Neural progenitor cell (in vitro differentiated cells): ENCODE results near the gene HSBP1L1. TPM values are rescaled to one million over a fixed set of nuclear protein-coding genes. Genes with fewer than 3 reads are reported as not detected.

Source experiments
- DNase-seq: peaks from one replicate; pipeline ENCODE4 v3.0.0-alpha.2; 2016; ENCODE audit warnings: low spot score
- H2AFZ ChIP-seq: fragments of 200-600 bp; sonication (generic); replicated peaks from 2 replicates; pipeline ENCODE4 v1.6.1; 2016; ENCODE audit warnings: antibody characterized with exemption
- H3F3A ChIP-seq: fragments of 200-600 bp; sonication (generic); 2 replicates; pipeline ENCODE4 v1.6.1; 2016; ENCODE audit warnings: antibody characterized with exemption, low read depth
- H3K27ac ChIP-seq: fragments of 200-600 bp; sonication (generic); 2 replicates; pipeline ENCODE4 v1.5.1; 2016; ENCODE audit warnings: mild to moderate bottlenecking
- H3K27me3 ChIP-seq: fragments of 200-600 bp; sonication (generic); 2 replicates; pipeline ENCODE4 v1.6.1; 2016; ENCODE audit warnings: mild to moderate bottlenecking, moderate library complexity
- H3K36me3 ChIP-seq: fragments of 200-600 bp; sonication (generic); 2 replicates; pipeline ENCODE4 v1.5.1; 2016
- H3K4me1 ChIP-seq: fragments of 200-600 bp; sonication (generic); 2 replicates; pipeline ENCODE4 v1.6.1; 2016; ENCODE audit warnings: mixed run types
- H3K4me2 ChIP-seq: fragments of 200-600 bp; sonication (generic); 2 replicates; pipeline ENCODE4 v1.6.1; 2016
- H3K4me3 ChIP-seq: fragments of 200-600 bp; sonication (generic); 2 replicates; pipeline ENCODE4 v1.5.1; 2016
- H3K79me2 ChIP-seq: fragments of 200-600 bp; sonication (generic); 2 replicates; pipeline ENCODE4 v1.6.1; 2016; ENCODE audit warnings: low read depth
- H3K9ac ChIP-seq: fragments of 200-600 bp; sonication (generic); 2 replicates; pipeline ENCODE4 v1.6.1; 2016
- H3K9me3 ChIP-seq: fragments of 200-600 bp; sonication (generic); 2 replicates; pipeline ENCODE4 v1.5.1; 2016; ENCODE audit warnings: low read depth
- H4K20me1 ChIP-seq: fragments of 200-600 bp; sonication (generic); 2 replicates; pipeline ENCODE4 v1.6.1; 2016; ENCODE audit warnings: low read depth
- H3K27ac Mint-ChIP-seq: 3 replicates; pipeline ENCODE4 v1.8.0; 2021; ENCODE audit warnings: mixed read lengths
- H3K27me3 Mint-ChIP-seq: 2 replicates; pipeline ENCODE4 v1.8.0; 2022; ENCODE audit warnings: low read depth, mild to moderate bottlenecking, inconsistent platforms, moderate library complexity, mixed read lengths; ENCODE audit not compliant: insufficient read depth
- H3K36me3 Mint-ChIP-seq: 3 replicates; pipeline ENCODE4 v1.8.0; 2021; ENCODE audit warnings: mixed read lengths
- H3K4me1 Mint-ChIP-seq: 3 replicates; pipeline ENCODE4 v1.8.0; 2021; ENCODE audit warnings: mixed read lengths
- H3K4me3 Mint-ChIP-seq: 3 replicates; pipeline ENCODE4 v1.8.0; 2021; ENCODE audit warnings: mild to moderate bottlenecking, moderate library complexity, mixed read lengths
- H3K9me3 Mint-ChIP-seq: 3 replicates; pipeline ENCODE4 v1.8.0; 2020; ENCODE audit warnings: mixed read lengths
- EZH2 ChIP-seq: fragments of 200-600 bp; sonication (generic); IDR thresholded peaks from 2 replicates; pipeline ENCODE4 v1.6.1; 2017; ENCODE audit warnings: antibody characterized with exemption, mild to moderate bottlenecking, moderate library complexity
- EZH2phosphoT487 ChIP-seq: fragments of 200-600 bp; sonication (generic); IDR thresholded peaks from 2 replicates; pipeline ENCODE4 v1.6.1; 2017; ENCODE audit warnings: antibody characterized with exemption
- total RNA-seq: library from RNA; depleted of rRNA; stranded (reverse); fragments of >200 nt; gene quantifications from 2 replicates; pipeline ENCODE4 v1.2.3, GENCODE V29; 2015; ENCODE audit warnings: low replicate concordance
- TF ChIP-seq, protein P1 (sequence below): fragments of 200-600 bp; sonication (generic); IDR thresholded peaks from 2 replicates; pipeline ENCODE4 v1.5.1; 2017; ENCODE audit warnings: antibody characterized with exemption, mild to moderate bottlenecking

Gene HSBP1L1
- total RNA-seq, 1 donor from 2014 or later, result not detected

DNA sequence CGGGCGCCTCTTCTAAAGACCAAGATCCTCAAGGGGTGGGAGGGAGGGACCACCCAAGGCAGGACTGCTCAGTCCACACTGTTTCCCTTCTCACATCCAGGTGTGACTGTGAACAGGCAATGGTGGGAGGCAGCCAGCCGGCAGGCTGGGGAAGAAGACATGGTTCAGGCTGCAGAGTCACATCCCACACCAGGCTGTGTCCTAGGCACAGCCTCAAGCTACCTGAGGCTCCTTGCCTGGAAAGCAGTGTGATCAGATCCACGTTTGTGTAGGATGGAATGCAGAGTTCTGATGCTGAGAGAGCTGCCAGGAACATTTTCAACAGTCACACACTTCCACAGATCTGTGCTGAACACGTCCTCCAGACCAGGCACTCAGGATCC lies 29.4 kb upstream of the HSBP1L1 start:
- Histone ChIP-seq H3K9me3 (peaks cover 17% of the 10 kb centered on the region), H3F3A (no peaks in the 10 kb centered on the region), H2AFZ (no peak overlapping the region), H3K27ac (no peak overlapping the region), H4K20me1 (no peaks in the 10 kb centered on the region), H3K79me2 (no peaks in the 10 kb centered on the region), H3K4me3 (no peak overlapping the region), H3K36me3 (no peaks in the 10 kb centered on the region), H3K4me2 (no peak overlapping the region), H3K27me3 (no peaks in the 10 kb centered on the region), H3K9ac (no peak overlapping the region), H3K4me1 (no peaks in the 10 kb centered on the region)
- TF ChIP-seq EZH2phosphoT487 (no peak), EZH2 (no peak)
- TF ChIP-seq, protein P1, sequence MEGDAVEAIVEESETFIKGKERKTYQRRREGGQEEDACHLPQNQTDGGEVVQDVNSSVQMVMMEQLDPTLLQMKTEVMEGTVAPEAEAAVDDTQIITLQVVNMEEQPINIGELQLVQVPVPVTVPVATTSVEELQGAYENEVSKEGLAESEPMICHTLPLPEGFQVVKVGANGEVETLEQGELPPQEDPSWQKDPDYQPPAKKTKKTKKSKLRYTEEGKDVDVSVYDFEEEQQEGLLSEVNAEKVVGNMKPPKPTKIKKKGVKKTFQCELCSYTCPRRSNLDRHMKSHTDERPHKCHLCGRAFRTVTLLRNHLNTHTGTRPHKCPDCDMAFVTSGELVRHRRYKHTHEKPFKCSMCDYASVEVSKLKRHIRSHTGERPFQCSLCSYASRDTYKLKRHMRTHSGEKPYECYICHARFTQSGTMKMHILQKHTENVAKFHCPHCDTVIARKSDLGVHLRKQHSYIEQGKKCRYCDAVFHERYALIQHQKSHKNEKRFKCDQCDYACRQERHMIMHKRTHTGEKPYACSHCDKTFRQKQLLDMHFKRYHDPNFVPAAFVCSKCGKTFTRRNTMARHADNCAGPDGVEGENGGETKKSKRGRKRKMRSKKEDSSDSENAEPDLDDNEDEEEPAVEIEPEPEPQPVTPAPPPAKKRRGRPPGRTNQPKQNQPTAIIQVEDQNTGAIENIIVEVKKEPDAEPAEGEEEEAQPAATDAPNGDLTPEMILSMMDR, result no peak
- Mint-ChIP-seq H3K27ac (no peak overlapping the region), H3K4me1 (no peaks in the 10 kb centered on the region), H3K36me3 (peaks cover 76% of the 10 kb centered on the region), H3K9me3 (peaks cover 73% of the 10 kb centered on the region), H3K4me3 (no peak overlapping the region), H3K27me3 (peaks cover 7% of the 10 kb centered on the region)
- DNase-seq, result no peak

DNA sequence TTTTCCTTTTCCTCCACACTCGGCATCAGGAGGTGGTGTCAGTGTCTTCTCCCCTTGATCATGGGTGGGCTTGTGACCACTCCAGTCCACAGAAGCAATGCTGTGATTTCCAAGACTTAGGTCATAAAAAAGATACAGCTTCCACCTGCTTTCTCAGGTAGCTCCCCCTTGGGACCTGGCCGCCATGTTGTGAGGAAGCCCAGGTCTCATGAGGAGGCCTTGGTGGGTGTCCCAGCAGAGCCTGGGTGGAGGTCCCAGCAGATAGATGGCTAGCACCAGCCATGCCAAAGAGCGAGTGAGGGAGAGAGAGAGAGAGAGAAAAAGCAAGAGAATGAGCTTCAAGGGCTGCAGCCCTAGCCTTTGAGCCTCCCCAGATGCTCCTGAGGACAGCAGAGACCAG lies 28.9 kb upstream of the HSBP1L1 start:
- peaks cover 8% of the 10 kb centered on the region for H3K27me3 Mint-ChIP-seq
- Histone ChIP-seq H3K4me3 (no peak overlapping the region), H3K4me1 (no peaks in the 10 kb centered on the region), H2AFZ (no peak overlapping the region), H3K27me3 (no peaks in the 10 kb centered on the region), H3F3A (no peaks in the 10 kb centered on the region), H4K20me1 (no peaks in the 10 kb centered on the region), H3K36me3 (no peaks in the 10 kb centered on the region), H3K79me2 (no peaks in the 10 kb centered on the region), H3K9me3 (peaks cover 13% of the 10 kb centered on the region), H3K4me2 (no peak overlapping the region), H3K9ac (no peak overlapping the region), H3K27ac (no peak overlapping the region)
- no peak overlapping the region for H3K4me3 Mint-ChIP-seq
- TF ChIP-seq EZH2phosphoT487 (no peak), EZH2 (no peak)
- TF ChIP-seq, protein P1, result no peak
- no peak for DNase-seq
- no peaks in the 10 kb centered on the region for H3K4me1 Mint-ChIP-seq
- no peak overlapping the region for H3K27ac Mint-ChIP-seq
- peaks cover 75% of the 10 kb centered on the region for H3K36me3 Mint-ChIP-seq
- peaks cover 69% of the 10 kb centered on the region for H3K9me3 Mint-ChIP-seq

DNA sequence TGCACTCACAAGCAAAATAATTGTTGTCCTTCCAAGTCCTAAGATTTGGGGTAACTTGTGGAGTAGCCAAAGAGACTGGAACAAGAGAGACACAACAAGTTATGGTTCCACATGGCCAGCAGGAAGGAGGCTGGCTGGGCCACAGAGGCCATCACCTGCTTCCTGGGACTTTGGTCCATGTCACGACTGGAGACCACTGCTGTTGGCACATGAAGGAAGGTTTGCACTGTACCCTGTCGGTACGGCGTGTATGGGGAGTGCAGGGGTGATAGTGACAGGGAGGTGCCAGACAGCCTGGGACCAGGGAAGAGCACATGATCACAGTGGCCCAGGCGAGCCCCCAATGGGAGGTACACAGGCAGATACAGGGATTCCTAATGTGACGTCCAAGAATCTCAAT lies 28.5 kb upstream of the HSBP1L1 start:
- no peak overlapping the region for H3K4me3 Mint-ChIP-seq
- Histone ChIP-seq H4K20me1 (no peaks in the 10 kb centered on the region), H3K27ac (no peak overlapping the region), H3K9ac (no peak overlapping the region), H3F3A (no peaks in the 10 kb centered on the region), H3K27me3 (no peaks in the 10 kb centered on the region), H3K4me3 (no peak overlapping the region), H3K79me2 (no peaks in the 10 kb centered on the region), H3K36me3 (no peaks in the 10 kb centered on the region), H2AFZ (no peak overlapping the region), H3K4me1 (no peaks in the 10 kb centered on the region), H3K9me3 (peaks cover 11% of the 10 kb centered on the region), H3K4me2 (no peak overlapping the region)
- H3K4me1 Mint-ChIP-seq, result no peaks in the 10 kb centered on the region
- TF ChIP-seq, protein P1, result no peak
- TF ChIP-seq EZH2phosphoT487, result no peak
- no peak for TF ChIP-seq EZH2
- DNase-seq, result no peak
- peaks cover 8% of the 10 kb centered on the region for H3K27me3 Mint-ChIP-seq
- H3K36me3 Mint-ChIP-seq, result peaks cover 75% of the 10 kb centered on the region
- H3K9me3 Mint-ChIP-seq, result peaks cover 67% of the 10 kb centered on the region
- no peak overlapping the region for H3K27ac Mint-ChIP-seq

DNA sequence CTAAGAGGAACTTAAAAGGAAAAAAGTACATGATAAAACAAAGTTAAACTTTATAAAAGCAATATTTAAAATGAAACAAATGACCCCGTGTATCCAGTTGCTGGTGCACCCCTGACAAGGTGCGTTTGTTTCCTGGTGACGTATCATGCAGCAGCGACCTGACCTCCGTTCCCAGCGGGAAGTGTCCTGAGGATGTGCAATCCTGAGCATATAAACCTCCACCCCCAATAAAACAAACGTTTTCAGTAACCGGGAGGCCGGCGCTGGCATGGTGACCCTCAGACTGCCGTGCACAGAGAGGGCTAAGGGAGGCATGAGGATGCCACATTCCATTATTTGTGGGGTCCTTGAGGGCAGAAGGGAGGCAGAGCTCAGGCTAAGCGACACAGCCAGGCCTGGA lies 27.8 kb upstream of the HSBP1L1 start:
- H3K9ac ChIP-seq, result no peak overlapping the region
- H3K27ac Mint-ChIP-seq, result no peak overlapping the region
- H3K9me3 ChIP-seq, result peaks cover 11% of the 10 kb centered on the region
- no peak overlapping the region for H2AFZ ChIP-seq
- no peak overlapping the region for H3K4me2 ChIP-seq
- H3K4me3 Mint-ChIP-seq, result no peak overlapping the region
- TF ChIP-seq EZH2 (no peak), EZH2phosphoT487 (no peak)
- TF ChIP-seq, protein P1, result no peak
- no peaks in the 10 kb centered on the region for H3K27me3 ChIP-seq
- peaks cover 61% of the 10 kb centered on the region for H3K9me3 Mint-ChIP-seq
- peaks cover 3% of the 10 kb centered on the region for H4K20me1 ChIP-seq
- H3K27ac ChIP-seq, result no peak overlapping the region
- H3K36me3 ChIP-seq, result no peaks in the 10 kb centered on the region
- H3K79me2 ChIP-seq, result no peaks in the 10 kb centered on the region
- DNase-seq, result no peak
- H3K36me3 Mint-ChIP-seq, result peaks cover 70% of the 10 kb centered on the region
- H3K4me3 ChIP-seq, result no peak overlapping the region
- H3K4me1 ChIP-seq, result no peaks in the 10 kb centered on the region
- no peaks in the 10 kb centered on the region for H3K4me1 Mint-ChIP-seq
- no peaks in the 10 kb centered on the region for H3F3A ChIP-seq
- H3K27me3 Mint-ChIP-seq, result peaks cover 8% of the 10 kb centered on the region
